SK-MEL-5 (cell line): ENCODE measurements around the gene DYRK1B. TPM values are rescaled to one million over a fixed set of nuclear protein-coding genes. Genes with fewer than 3 reads are reported as not detected.

Experiments
- DNase-seq: peaks from one replicate; pipeline ENCODE4 v3.0.0-alpha.2; 2016; ENCODE audit warnings: low read depth, low spot score
- in situ Hi-C: cut with HindIII; loops from 2 replicates; pipeline ENCODE4 v1.10.0; 2016; ENCODE audit warnings: low sequenced_read_pairs, high pct_unique_total_duplicates, low pct_unique_long_range_greater_than_20kb
- small RNA-seq, 2 experiments: library from RNA; depleted of rRNA; stranded (forward); fragments of <200 nt; gene quantifications; one replicate each; pipeline ENCODE3, GENCODE V24; 2014
- total RNA-seq: library from RNA; depleted of rRNA; stranded (reverse); fragments of >200 nt; shearing (Covaris generic); gene quantifications from 2 replicates; pipeline ENCODE4 v1.2.3, GENCODE V29; 2014; rRNA removed

DYRK1B gene
- total RNA-seq, 1 experiment from 2014 or later, result 7.6 TPM

- DNase-seq, result no peak
- in situ Hi-C loops, result no loop called here
Observed at GRCh38 chr19:39795001-39795400, 39.0 kb downstream of the DYRK1B start.

- in situ Hi-C loops, result no loop called here
- DNase-seq, result peak; percentile 90
Observed at GRCh38 chr19:39792999-39793546, 40.9 kb downstream of the DYRK1B start.

GRCh38 chr19:39788244-39788643, 45.7 kb downstream of the DYRK1B start:
- no peak for DNase-seq
- in situ Hi-C loops, result no loop called here

DNA sequence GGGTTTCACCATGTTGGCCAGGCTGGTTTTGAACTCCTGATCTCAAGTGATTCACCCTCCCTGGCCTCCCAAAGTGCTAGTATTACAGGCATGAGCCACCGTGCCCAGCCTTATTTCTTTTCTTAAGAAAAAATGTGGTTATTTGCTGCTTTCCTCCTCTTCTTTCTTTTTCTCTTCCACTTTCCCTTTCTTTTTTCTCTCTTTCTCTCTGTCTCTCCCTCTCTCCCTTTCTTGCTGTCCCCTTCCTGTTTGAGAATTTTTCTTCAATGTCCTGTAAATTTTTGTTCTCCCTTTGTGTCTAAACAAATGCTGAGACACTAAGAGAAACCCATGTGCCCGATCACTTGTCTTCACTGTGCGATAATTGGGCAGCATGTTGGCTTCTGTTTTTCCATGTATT, 53.1 kb downstream of the DYRK1B start:
- no peak for DNase-seq
- in situ Hi-C loops, result no loop called here

- no peak for DNase-seq
- in situ Hi-C loops, result no loop called here
Observed at GRCh38 chr19:39778763-39779162, 55.2 kb downstream of the DYRK1B start, which contains the start of gene LEUTX. LEUTX (plus strand) TSS chr19:39778854; CDS start chr19:39778921, 67 bp downstream.

Small RNA genes lying within 50 kb of the gene (small RNA-seq; reads per million reads assigned to genes)
- gene MIR6719, result 0 reads per million in 2 experiments

Other genes with a start within 250 kb of the DYRK1B start
- not detected in 2 replicates for gene LGALS13, start 231.6 kb downstream of the DYRK1B start, total RNA-seq
- gene LGALS16, start 178.2 kb downstream of the DYRK1B start, total RNA-seq, result not detected in 2 replicates
- not detected in 2 replicates for gene LGALS14, start 129.7 kb downstream of the DYRK1B start, total RNA-seq
- not detected in 2 replicates for gene CLC, start 96.1 kb downstream of the DYRK1B start, total RNA-seq
- gene LEUTX, start 55.3 kb downstream of the DYRK1B start, total RNA-seq, result not detected in 2 replicates
- gene FBL, start 12.2 kb upstream of the DYRK1B start, total RNA-seq, result 188 and 191 TPM in 2 replicates
- gene FCGBP, start 100.5 kb upstream of the DYRK1B start, total RNA-seq, result 0.08 TPM in 2 replicates
- gene PSMC4, start 137.0 kb upstream of the DYRK1B start, total RNA-seq, result 162 and 174 TPM in 2 replicates
- 2.0 and 6.4 TPM in 2 replicates for gene ZNF546, start 162.9 kb upstream of the DYRK1B start, total RNA-seq
- gene ZNF780B, start 222.1 kb upstream of the DYRK1B start, total RNA-seq, result 5.2 and 5.9 TPM in 2 replicates